SU-DHL-6 (cell line): ENCODE measurements around the gene GNG7.

Source experiments
- H2AFZ ChIP-seq: fragments of 200-600 bp; sonication (generic); 2 replicates; pipeline ENCODE4 v1.6.1; 2014; ENCODE audit warnings: low read depth, mild to moderate bottlenecking, moderate library complexity, mixed read lengths, antibody characterized with exemption, low read length; ENCODE audit not compliant: severe bottlenecking
- H3F3A ChIP-seq: fragments of 200-600 bp; shearing (Covaris generic); 2 replicates; pipeline ENCODE4 v1.6.0; 2016; ENCODE audit warnings: antibody characterized with exemption, mild to moderate bottlenecking; ENCODE audit not compliant: insufficient read depth
- H3K27ac ChIP-seq: fragments of 200-600 bp; sonication (generic); 2 replicates; pipeline ENCODE4 v1.5.1; 2016; ENCODE audit warnings: low read depth, mild to moderate bottlenecking, low read length, moderate library complexity, mixed read lengths
- H3K27me3 ChIP-seq: fragments of 200-600 bp; sonication (generic), shearing (Covaris generic); 2 replicates; pipeline ENCODE4 v1.6.0; 2014; ENCODE audit warnings: mild to moderate bottlenecking, low read length
- H3K36me3 ChIP-seq: fragments of 200-600 bp; sonication (generic); 2 replicates; pipeline ENCODE4 v1.6.1; 2014; ENCODE audit warnings: mild to moderate bottlenecking, low read length, mixed read lengths
- H3K4me2 ChIP-seq: fragments of 300-600, 200-600 bp; shearing (Covaris generic), sonication (generic); 2 replicates; pipeline ENCODE4 v1.6.0; 2014; ENCODE audit warnings: low read length, low read depth, mild to moderate bottlenecking; ENCODE audit not compliant: poor library complexity, severe bottlenecking
- H3K4me3 ChIP-seq: fragments of 200-600 bp; sonication (generic); 2 replicates; pipeline ENCODE4 v1.5.1; 2014; ENCODE audit warnings: antibody characterized with exemption, low read length, mild to moderate bottlenecking, mixed read lengths; ENCODE audit not compliant: insufficient read depth, poor library complexity, severe bottlenecking
- H3K79me2 ChIP-seq: fragments of 200-600 bp; sonication (generic); 2 replicates; pipeline ENCODE4 v1.6.1; 2014; ENCODE audit warnings: mild to moderate bottlenecking, low read length, moderate library complexity; ENCODE audit not compliant: insufficient read depth
- H3K9ac ChIP-seq: fragments of 200-600 bp; sonication (generic); 2 replicates; pipeline ENCODE4 v1.7.0; 2014; ENCODE audit warnings: mild to moderate bottlenecking, low read length
- H3K9me2 ChIP-seq: fragments of 200-600 bp; sonication (generic); replicated peaks from 2 replicates; pipeline ENCODE4 v1.6.1; 2014; ENCODE audit warnings: low read length; ENCODE audit not compliant: insufficient read depth
- H3K9me3 ChIP-seq: fragments of 200-600 bp; sonication (generic); 2 replicates; pipeline ENCODE4 v1.6.1; 2014; ENCODE audit warnings: low read length, mixed read lengths; ENCODE audit not compliant: insufficient read depth
- H4K20me1 ChIP-seq: fragments of 200-600 bp; sonication (generic); 2 replicates; pipeline ENCODE4 v1.6.1; 2014; ENCODE audit warnings: low read depth, mild to moderate bottlenecking, antibody characterized with exemption, low read length, moderate library complexity, mixed read lengths
- CTCF ChIP-seq: fragments of 200-600 bp; sonication (generic); IDR thresholded peaks from one replicate; pipeline ENCODE4 v1.5.1; 2017; ENCODE audit warnings: antibody characterized with exemption, mild to moderate bottlenecking, low read length, moderate library complexity; ENCODE audit not compliant: insufficient read depth, poor library complexity, severe bottlenecking
- EZH2phosphoT487 ChIP-seq: fragments of 200-600 bp; sonication (generic), shearing (Covaris generic); conservative IDR thresholded peaks from 2 replicates; pipeline ENCODE4 v1.6.1; 2018; ENCODE audit warnings: mild to moderate bottlenecking, antibody characterized with exemption, low read length, moderate library complexity, mixed read lengths

Gene GNG7

DNA sequence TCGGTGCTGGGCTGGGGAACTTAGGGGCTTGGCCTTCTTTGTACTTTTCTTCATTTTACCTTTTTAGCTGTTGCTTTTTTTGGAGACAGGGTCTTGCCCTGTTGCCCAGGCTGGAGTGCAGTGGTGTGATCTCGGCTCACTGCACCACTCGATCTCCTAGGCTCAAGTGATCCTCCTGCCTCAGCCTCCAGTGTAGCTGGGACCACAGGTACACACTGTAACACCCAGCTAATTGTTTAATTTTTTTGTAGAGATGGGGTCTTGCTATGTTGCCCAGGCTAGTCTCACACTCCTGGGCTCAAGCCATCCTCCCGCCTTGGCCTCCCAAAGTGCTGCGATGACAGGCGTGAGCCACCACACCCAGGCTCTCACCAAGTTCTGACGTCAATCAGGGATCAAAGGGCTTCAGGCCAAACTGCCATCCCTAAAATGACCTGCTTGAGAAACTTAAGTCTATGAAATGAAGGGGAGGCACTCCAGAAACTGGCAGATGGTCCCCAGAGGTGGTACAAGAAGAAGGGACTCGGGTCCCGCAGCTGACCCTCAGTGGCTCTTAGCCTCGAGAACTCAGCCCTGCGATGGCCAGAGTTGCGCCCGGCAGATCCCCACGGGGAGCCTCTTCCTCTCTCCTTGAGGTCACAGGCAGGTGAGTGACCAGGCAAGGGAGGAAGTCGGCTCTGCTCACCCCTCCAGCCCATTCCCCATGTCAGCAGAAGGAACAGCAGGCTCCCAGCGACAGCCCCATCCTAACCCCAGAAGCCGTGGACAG is 61.7 kb downstream of the GNG7 start:
- Histone ChIP-seq H3K79me2 (no peaks in the 10 kb centered on the region), H3K4me2 (no peak overlapping the region)

DNA sequence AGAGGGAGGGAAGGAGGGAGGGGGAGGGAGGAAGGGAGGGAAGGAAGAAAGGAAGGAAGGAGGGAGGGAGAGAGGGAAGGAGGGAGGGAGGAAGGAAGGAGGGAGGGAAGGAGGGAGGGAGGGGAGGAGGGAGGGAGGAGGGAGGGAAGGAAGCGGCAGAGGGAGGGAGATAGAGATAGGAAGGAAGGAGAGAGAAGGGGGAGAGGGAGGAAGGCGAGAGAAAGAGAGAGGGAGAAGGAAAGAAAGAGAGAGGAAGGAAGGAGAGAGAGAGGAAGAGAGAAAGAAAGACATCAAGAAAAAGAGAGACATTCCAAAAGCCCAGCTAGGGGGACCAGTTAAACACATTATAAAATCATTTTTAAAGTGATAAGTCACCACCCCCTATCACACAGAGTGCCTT is 62.5 kb downstream of the GNG7 start:
- no peaks in the 10 kb centered on the region for H3K79me2 ChIP-seq
- no peak overlapping the region for H3K27ac ChIP-seq
- H3K9me2 ChIP-seq = no peaks in the 10 kb centered on the region
- no peak overlapping the region for H3K4me3 ChIP-seq
- H3K9ac ChIP-seq = no peak overlapping the region
- no peak overlapping the region for H3K4me2 ChIP-seq
- no peaks in the 10 kb centered on the region for H3K27me3 ChIP-seq
- no peaks in the 10 kb centered on the region for H3K36me3 ChIP-seq
- no peaks in the 10 kb centered on the region for H3F3A ChIP-seq
- no peaks in the 10 kb centered on the region for H3K9me3 ChIP-seq
- TF ChIP-seq EZH2phosphoT487 (no peak), CTCF (no peak)
- H2AFZ ChIP-seq = no peak overlapping the region
- no peaks in the 10 kb centered on the region for H4K20me1 ChIP-seq

More for the DNA sequence above, 61.7 kb downstream of the GNG7 start:
- no peaks in the 10 kb centered on the region for H3K9me2 ChIP-seq
- H3K27me3 ChIP-seq = no peaks in the 10 kb centered on the region
- H3K4me3 ChIP-seq = no peak overlapping the region
- H3K9me3 ChIP-seq = no peaks in the 10 kb centered on the region
- no peak overlapping the region for H2AFZ ChIP-seq
- no peak overlapping the region for H3K9ac ChIP-seq
- H3K27ac ChIP-seq = no peak overlapping the region
- no peaks in the 10 kb centered on the region for H3K36me3 ChIP-seq
- H3F3A ChIP-seq = no peaks in the 10 kb centered on the region
- no peaks in the 10 kb centered on the region for H4K20me1 ChIP-seq
- TF ChIP-seq CTCF (no peak), EZH2phosphoT487 (no peak)

GRCh38 chr19:2638417-2638940 is 64.0 kb downstream of the GNG7 start:
- Histone ChIP-seq H3F3A (no peaks in the 10 kb centered on the region), H3K4me3 (no peak overlapping the region), H3K79me2 (no peaks in the 10 kb centered on the region), H3K9me2 (no peaks in the 10 kb centered on the region), H2AFZ (no peak overlapping the region), H3K4me2 (no peak overlapping the region), H3K36me3 (no peaks in the 10 kb centered on the region), H3K27ac (no peak overlapping the region), H4K20me1 (no peaks in the 10 kb centered on the region), H3K27me3 (no peaks in the 10 kb centered on the region), H3K9me3 (no peaks in the 10 kb centered on the region), H3K9ac (no peak overlapping the region)
- TF ChIP-seq EZH2phosphoT487 (no peak), CTCF (no peak)
